Sigmoid colon (tissue), 4 donors: Measurements from ENCODE around the gene GABRD.

Experiments
- EP300 ChIP-seq, 4 donors: sonication (generic); formaldehyde crosslinking; IDR thresholded peaks; one replicate each; pipeline ENCODE4 v1.6.1; 2017; ENCODE audit warnings: antibody characterized with exemption in 4 of 4
- POLR2AphosphoS5 ChIP-seq, 4 donors: sonication (generic); formaldehyde crosslinking; IDR thresholded peaks; one replicate each; pipeline ENCODE4 v1.6.1; 2017; ENCODE audit warnings: antibody characterized with exemption in 4 of 4

GRCh38 chr1:1971688-1972087 is 47.5 kb upstream of the GABRD start:
- TF ChIP-seq POLR2AphosphoS5 (IDR thresholded peaks at IDR 0.05) = no peak
- no peak for TF ChIP-seq EP300 (IDR thresholded peaks at IDR 0.05)
